Ishikawa (cell line): ENCODE results near the gene EPGN.

Experiments used
- CEBPB ChIP-seq: IDR thresholded peaks from 2 replicates; pipeline ENCODE4 v1.6.1; 2012
- EGR1 ChIP-seq: IDR thresholded peaks from 2 replicates; pipeline ENCODE4 v1.6.1; 2012
- MAX ChIP-seq: IDR thresholded peaks from 2 replicates; pipeline ENCODE4 v1.6.1; 2012
- TAF1 ChIP-seq: IDR thresholded peaks from 2 replicates; pipeline ENCODE4 v1.6.1; 2012; ENCODE audit warnings: low read depth, mild to moderate bottlenecking
- YY1 ChIP-seq: IDR thresholded peaks from 2 replicates; pipeline ENCODE4 v1.6.1; 2012; ENCODE audit warnings: low read depth
- TF ChIP-seq, protein P1 (sequence below): IDR thresholded peaks from 2 replicates; pipeline ENCODE4 v1.6.1; 2012; ENCODE audit warnings: low read depth, mild to moderate bottlenecking

DNA sequence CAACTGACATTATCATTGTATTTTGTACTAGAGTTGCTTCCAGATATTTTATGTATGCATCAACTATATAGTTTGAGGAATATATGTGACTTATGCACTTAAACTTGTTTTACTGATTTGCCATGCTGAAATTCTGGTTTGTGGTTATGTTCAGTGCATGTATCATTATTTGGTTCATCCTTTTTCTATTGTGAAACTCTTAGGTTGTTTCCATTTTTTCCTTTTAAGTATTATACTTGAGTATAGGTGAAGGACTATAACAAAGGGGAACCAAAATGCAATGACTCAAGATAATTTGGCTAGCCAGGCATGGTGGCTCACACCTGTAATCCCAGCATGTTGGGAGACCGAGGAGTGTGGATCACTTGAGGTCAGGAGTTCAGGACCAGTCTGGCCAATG, 21.1 kb upstream of the EPGN start:
- TF ChIP-seq TAF1 (no peak), EGR1 (no peak), CEBPB (no peak), MAX (no peak), YY1 (no peak)
- TF ChIP-seq, protein P1, sequence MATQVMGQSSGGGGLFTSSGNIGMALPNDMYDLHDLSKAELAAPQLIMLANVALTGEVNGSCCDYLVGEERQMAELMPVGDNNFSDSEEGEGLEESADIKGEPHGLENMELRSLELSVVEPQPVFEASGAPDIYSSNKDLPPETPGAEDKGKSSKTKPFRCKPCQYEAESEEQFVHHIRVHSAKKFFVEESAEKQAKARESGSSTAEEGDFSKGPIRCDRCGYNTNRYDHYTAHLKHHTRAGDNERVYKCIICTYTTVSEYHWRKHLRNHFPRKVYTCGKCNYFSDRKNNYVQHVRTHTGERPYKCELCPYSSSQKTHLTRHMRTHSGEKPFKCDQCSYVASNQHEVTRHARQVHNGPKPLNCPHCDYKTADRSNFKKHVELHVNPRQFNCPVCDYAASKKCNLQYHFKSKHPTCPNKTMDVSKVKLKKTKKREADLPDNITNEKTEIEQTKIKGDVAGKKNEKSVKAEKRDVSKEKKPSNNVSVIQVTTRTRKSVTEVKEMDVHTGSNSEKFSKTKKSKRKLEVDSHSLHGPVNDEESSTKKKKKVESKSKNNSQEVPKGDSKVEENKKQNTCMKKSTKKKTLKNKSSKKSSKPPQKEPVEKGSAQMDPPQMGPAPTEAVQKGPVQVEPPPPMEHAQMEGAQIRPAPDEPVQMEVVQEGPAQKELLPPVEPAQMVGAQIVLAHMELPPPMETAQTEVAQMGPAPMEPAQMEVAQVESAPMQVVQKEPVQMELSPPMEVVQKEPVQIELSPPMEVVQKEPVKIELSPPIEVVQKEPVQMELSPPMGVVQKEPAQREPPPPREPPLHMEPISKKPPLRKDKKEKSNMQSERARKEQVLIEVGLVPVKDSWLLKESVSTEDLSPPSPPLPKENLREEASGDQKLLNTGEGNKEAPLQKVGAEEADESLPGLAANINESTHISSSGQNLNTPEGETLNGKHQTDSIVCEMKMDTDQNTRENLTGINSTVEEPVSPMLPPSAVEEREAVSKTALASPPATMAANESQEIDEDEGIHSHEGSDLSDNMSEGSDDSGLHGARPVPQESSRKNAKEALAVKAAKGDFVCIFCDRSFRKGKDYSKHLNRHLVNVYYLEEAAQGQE = no peak
